Lower leg skin (tissue), 3 donors: ENCODE measurements around the gene AUTS2.

ENCODE experiments used
- POLR2A ChIP-seq, 2 donors: fragments of 450-650 bp; IDR thresholded peaks; one replicate each; pipeline ENCODE4 v1.6.1; 2016 to 2017; ENCODE audit warnings: antibody characterized with exemption in 2 of 2, mild to moderate bottlenecking in 1 of 2, moderate library complexity in 1 of 2
- TF ChIP-seq, protein P1 (sequence below), 3 donors: fragments of 450-650 bp; IDR thresholded peaks; one replicate each; pipeline ENCODE4 v1.5.1; 2016; ENCODE audit warnings: antibody characterized with exemption in 3 of 3, mild to moderate bottlenecking in 3 of 3, moderate library complexity in 2 of 3

DNA sequence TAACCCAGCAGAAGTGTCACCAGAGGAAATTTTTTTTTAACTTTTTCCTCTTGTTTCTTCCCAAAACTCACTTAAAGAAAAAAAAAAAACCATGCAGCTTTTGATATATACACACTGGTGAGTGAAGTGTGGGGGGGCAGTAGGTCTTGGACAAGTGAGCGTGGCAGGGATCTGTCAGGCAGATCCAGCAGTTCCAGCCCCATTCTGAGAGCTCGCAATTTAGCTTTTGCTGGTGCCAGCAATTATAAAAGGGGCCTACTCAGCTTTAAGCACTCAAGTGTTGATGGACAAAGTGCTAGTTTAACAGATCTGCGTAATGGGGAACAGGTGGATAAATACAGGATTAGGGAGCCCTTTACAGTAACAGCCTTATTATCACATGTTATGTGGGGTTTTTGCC is 914.5 kb downstream of the AUTS2 start:
- TF ChIP-seq, protein P1, sequence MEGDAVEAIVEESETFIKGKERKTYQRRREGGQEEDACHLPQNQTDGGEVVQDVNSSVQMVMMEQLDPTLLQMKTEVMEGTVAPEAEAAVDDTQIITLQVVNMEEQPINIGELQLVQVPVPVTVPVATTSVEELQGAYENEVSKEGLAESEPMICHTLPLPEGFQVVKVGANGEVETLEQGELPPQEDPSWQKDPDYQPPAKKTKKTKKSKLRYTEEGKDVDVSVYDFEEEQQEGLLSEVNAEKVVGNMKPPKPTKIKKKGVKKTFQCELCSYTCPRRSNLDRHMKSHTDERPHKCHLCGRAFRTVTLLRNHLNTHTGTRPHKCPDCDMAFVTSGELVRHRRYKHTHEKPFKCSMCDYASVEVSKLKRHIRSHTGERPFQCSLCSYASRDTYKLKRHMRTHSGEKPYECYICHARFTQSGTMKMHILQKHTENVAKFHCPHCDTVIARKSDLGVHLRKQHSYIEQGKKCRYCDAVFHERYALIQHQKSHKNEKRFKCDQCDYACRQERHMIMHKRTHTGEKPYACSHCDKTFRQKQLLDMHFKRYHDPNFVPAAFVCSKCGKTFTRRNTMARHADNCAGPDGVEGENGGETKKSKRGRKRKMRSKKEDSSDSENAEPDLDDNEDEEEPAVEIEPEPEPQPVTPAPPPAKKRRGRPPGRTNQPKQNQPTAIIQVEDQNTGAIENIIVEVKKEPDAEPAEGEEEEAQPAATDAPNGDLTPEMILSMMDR (IDR thresholded peaks at IDR 0.05) = no peak
- no peak for TF ChIP-seq POLR2A (IDR thresholded peaks at IDR 0.05)
